GM21825 (cell line): ENCODE data around the gene MYO7A.

Experiments
- ATAC-seq: cut with Tn5 transposase; IDR thresholded peaks from one replicate; pipeline ENCODE4 v1.9.1; 2021; ENCODE audit warnings: mild to moderate bottlenecking, moderate library complexity; ENCODE audit not compliant: unreplicated experiment

MYO7A gene

DNA sequence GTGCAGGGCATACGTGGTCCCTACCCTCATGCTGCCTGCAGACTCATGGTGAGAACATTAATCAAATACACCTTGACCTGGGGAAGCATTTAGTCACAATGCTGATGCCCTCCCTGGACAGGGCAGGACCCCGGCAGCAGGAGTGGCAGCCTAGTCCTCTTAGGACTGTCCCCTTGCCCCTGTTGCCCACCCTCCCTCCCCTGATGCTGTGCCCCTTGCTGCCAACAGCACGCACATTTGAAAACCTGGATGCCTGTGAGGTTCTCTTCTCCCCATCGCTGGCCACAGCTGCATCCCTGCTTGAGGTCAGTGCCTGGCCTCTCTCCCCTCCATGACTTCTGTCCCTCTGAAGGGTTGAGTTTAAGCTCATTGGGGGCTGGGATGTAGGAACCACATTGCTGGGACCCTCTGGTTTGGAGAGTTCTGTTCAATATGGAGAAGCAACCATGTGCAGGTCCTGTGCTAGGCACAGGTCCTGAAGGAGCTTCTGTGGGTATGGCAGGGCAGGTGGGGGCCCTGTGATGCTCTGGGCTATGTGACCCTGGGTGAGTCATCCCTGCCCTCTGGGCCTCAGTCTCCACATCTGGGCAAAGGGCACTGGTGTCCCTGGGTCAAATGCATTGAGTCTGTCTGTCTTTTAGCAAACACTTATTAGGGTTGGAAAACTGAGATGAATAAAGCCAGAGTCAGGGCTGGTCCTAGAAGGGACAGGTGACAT is 31.3 kb downstream of the MYO7A start:
- ATAC-seq = no peak

GRCh38 chr11:77159937-77160495 is 32.0 kb downstream of the MYO7A start:
- no peak for ATAC-seq

GRCh38 chr11:77163271-77163670 is 35.2 kb downstream of the MYO7A start:
- ATAC-seq = no peak

GRCh38 chr11:77165066-77165465 is 37.0 kb downstream of the MYO7A start:
- no peak for ATAC-seq

DNA sequence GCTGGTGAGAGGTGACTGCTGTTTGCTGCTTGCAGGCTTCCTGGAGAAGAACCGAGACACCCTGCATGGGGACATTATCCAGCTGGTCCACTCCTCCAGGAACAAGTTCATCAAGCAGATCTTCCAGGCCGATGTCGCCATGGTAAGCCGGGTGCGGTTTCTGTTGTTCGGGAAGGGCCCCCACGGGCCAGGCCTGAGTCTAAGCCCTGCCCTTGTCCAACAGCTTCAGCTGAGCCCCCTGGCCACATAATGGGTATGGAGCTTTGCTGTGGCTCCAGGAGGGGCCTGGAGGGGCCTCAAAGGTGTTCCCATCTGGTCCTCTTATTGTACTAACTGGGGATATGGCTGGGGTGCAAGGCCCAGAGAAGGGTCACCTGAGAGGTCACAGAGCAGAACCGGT is 38.0 kb downstream of the MYO7A start:
- no peak for ATAC-seq

GRCh38 chr11:77167111-77167626 is 39.1 kb downstream of the MYO7A start:
- ATAC-seq = no peak

DNA sequence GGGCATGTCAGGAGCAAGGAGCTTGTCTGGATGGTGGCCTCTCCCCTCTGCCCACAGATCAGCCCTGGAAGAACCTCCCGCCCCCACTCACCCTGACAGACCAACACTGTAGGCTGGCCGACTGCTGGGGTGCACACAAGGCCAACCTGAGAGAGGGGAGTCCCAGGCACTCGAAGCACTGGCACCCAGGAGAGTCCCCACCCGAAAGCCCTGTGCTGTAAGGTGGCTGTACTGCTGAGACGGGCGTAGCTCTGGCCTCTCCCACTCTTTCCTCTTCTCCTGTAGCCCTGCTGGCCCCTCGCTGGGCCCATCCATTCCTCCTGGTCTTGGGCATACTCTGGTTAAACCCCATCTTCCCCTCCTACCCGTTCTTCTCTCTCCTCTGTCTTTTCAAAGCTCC is 39.7 kb downstream of the MYO7A start:
- ATAC-seq = no peak

DNA sequence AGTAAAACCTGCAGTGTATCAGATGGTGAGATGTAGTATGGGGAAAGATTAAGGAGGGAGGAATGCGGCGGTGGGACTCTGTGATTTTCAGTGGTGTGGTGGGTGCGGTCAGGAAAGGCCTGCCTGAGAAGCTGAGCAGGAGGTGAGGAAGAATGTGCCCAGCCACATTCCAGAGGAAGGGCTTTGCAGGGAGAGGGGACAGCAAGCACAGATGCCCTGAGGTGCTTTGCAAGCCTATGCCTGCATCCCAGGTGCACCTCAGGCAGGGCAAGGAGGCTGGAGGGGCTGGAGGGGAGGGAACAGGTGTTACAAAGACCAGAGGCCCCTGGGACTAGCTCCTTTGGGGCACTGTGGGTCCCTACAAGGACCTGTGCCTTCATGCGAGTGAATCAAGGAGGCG is 42.1 kb downstream of the MYO7A start:
- no peak for ATAC-seq

- no peak for ATAC-seq
These were observed 43.2 kb downstream of the MYO7A start for GRCh38 chr11:77171254-77171653.

DNA sequence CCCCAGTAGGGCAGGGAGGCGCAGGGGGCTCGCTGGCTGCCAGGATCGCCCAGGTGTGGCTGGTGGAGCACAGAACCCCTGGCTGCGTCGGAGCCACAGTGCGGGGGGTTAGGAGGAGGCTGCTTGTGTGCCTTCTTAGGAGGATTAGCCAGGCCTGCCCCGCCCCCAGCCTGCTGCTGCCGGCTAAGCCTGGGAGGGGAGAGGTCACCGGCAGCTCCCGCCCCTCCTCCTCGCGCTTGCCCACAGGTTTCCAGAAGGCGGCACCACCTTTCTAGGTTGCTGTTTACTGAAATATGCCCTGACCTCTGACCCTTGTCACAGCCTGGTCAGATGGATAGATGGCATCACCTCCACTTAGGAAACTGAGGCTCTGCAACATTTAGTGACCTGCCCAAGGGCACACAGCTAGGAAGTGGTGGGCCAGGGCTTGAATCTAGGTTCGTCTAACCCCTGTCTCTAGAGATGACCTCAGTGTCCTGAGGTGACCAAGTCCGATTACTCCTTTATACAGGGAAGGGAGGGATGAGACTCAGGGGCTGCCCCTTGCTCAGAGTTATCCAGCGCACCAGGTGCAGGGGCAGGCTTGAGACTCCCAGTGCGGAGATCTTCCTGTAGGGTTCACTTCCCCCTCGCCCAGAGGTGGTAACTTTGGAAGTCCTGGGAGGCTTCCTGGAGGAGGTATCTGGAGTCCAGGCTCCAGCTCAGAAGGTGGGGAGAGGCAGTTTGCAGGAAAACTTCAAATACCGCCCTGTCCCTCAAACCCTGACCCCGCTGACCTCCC is 44.0 kb downstream of the MYO7A start:
- ATAC-seq = no peak

GRCh38 chr11:77172666-77172982 is 44.6 kb downstream of the MYO7A start:
- ATAC-seq = no peak

- ATAC-seq = no peak
These were observed 45.4 kb downstream of the MYO7A start for GRCh38 chr11:77173494-77173893.

GRCh38 chr11:77174559-77174958 is 46.5 kb downstream of the MYO7A start:
- ATAC-seq = no peak

DNA sequence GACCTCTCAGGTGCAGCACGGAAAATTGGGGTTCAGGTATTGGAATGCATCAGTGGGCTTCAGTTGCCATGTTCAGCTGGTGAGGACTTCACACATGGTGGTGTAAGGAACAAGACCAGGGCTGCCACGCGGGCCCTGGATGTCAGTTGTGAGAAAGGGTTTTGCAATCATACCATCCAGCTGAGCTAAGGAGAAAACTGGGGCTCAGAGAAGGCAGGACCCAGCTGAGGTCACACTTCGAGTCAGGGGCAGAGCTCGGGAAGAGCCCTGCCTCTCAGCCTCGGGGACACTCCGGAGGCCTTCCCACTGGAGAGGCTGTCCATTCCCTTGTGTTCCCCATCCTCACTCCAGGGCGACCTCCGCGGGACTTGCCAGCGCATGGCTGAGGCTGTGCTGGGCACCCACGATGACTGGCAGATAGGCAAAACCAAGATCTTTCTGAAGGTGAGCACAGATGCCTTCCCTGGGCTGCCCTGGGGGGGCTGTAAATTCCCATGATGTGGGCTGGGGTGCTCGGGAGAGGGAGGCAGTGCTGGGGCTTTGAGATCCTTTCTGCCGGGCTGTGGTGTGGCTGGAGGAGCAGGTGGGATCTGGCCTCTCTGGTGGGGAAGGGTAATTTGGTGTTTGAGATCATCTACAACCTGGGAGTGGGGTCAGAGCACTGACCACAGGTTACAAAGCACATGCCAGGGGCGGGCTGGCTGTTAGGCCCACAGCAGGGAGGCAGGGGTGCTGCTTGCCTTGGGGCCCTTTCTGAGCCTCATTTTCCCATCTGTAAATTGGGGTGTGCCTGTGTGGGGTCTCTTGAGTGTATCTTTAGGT is 47.2 kb downstream of the MYO7A start:
- ATAC-seq = no peak

- no peak for ATAC-seq
These were observed 48.0 kb downstream of the MYO7A start for GRCh38 chr11:77175869-77176539.

- ATAC-seq = no peak
These were observed 49.0 kb downstream of the MYO7A start for GRCh38 chr11:77176996-77177395.

- ATAC-seq = no peak
These were observed 50.1 kb downstream of the MYO7A start for GRCh38 chr11:77178150-77178549.

DNA sequence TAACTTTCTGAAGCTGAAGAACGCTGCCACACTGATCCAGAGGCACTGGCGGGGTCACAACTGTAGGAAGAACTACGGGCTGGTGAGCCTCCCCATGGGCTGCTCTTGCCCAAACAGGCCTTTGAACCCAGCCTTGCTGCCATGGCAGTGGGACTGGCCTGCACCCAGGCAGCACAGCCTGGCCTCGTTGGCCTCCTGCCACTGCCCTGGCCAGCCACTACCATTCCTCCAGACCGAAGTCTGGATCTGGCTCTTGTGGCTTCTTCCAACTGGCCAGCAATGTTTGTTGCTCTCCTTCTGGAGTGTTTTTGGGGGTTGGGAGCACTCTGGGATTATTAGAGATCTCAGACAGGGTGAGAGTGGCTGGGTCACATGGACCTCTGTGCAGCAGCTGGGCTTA is 51.0 kb downstream of the MYO7A start:
- ATAC-seq = no peak

- no peak for ATAC-seq
These were observed 51.6 kb downstream of the MYO7A start for GRCh38 chr11:77179681-77180080.

DNA sequence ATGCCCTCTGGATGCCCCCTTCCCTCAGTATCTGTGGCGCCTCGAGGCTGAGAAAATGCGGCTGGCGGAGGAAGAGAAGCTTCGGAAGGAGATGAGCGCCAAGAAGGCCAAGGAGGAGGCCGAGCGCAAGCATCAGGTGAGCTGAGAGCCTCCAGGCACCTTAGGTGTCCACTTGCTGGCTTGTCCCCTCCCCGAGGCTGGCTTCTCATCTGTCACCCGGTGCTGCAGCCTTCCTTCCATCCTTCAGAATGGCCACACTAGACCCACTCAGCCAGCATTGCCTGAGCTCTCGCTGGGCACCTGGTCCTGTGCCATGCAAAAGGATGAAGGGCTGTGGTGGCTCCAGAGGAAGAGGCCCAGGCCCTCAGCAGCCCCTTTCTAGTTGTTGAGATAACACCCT is 52.3 kb downstream of the MYO7A start:
- no peak for ATAC-seq

GRCh38 chr11:77181226-77181625 is 53.2 kb downstream of the MYO7A start:
- ATAC-seq = no peak
